GM21526 (cell line): ENCODE data around the gene DNAJA2.
"Not testable (repeated sequence)": the region's sequence is repeated elsewhere in the genome, so short reads cannot be mapped to it uniquely, and the experiment has no call there.

Experiments used
- ATAC-seq: cut with Tn5 transposase; IDR thresholded peaks from one replicate; pipeline ENCODE4 v1.9.1; 2021; ENCODE audit warnings: moderate library complexity; ENCODE audit not compliant: unreplicated experiment, low FRiP score

The DNAJA2 gene

DNA sequence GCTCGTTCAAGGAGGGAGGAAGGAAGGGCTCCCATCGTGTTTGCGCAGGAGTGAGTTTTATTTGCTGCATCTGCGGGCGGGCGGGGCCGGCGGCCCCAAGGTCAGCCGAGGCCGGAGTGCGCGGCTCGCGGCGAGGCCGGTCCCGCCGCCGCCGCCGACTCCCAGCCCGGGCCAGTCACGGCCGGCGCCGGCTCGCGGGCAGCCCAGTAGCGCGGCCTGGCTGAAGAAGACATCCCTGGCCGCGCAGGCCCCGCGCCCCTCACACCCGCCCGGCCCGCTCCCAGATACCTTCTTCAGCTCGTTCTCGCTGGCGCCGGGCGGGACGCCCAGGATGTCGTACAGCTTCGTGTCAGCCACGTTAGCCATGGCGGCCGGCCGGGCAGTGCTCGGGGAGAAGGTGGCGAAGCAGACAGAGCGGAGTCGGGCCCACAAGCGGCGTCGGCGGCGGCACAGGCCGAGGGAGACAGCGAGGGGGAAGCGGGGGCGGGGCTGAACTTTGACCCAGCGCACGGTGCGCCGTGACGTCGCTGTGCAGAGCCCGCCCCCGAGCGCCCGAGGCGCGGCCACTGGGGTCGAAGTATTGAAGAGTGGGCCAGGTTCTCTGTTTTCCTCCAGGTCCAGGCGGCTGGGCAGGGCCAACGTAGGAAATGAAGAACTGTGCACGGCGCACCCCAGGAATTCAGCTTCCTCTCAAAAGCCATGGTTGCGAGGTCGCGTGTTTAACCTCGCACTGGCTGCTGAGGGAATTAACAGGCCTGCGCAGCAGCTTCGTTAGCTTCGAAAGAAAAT, at the start of gene DNAJA2:
Gene DNAJA2, minus strand, starts transcription at position 468 of the 789 bp plus-strand sequence. Its CDS starts 102 bp downstream, at position 366.
- peak; percentile 82 for ATAC-seq

DNA sequence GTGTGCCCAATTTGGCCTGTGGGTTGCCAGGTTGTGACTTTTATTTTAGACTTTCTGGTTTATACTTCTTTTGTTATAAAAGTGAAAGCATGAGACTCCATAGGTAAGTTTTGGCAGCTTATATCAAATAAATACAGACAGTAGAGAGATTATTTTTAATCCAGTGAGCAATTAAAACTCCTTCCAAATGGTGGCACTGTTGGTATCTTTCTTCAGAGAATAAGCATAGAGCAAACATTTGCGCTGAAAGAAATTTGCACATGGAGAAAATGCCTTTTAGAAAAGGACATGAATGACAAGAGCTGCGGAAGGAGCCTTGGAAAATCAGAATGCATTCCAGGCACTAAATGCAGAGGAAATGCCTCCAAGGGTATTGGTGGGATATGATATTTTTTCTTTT, 46.1 kb upstream of the DNAJA2 start:
- ATAC-seq: no peak

DNA sequence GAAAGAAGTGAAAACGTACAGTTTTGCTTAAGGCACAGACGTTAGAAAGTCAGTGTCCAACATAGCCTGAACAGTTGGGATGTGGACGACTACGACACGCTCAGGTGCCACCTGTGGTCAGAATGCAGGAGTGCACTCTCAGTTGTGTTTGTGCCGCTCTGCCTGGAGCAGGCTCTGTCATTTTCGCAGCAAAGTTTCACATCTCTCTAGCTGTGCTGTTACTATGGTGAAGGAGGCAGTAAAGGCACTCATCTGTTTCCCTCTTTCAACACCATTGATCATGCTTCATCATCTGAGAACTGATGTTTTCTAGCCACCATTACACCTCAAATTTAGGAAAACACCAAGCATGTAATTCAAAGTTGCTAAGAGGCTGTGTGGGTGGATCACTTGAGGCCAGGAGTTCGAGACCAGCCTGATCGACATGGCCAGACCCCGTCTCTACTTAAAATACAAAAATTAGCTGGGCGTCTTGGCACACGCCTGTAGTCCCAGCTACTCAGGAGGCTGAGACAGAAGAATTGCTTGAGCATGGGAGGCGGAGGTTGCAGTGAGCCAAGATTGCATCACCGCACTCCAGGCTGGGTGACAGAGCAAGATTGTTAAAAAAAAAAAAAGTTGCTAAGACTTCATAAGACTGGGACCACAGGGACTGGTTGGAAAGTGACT, 44.9 kb upstream of the DNAJA2 start:
- ATAC-seq: peak; percentile 99

DNA sequence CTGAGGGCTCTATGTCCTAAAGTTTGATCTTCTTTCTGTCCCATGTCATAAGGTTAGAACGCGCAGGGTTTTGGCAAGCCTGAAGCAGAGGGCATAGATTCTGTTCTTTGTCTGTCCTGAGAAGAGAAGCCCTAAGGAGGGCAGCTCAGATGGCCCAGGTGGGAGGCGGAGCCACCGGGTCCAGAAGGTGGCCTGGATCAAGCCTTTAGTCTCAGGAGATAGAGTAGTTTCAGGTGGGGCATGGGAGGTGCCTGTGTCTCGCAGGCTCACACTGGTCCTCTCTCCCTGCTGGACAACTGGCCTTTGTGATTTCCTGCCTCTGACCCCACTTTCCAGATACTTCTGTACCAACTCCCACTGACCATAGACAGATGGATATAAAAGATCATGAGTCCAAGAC, 44.2 kb upstream of the DNAJA2 start:
- ATAC-seq: no peak

DNA sequence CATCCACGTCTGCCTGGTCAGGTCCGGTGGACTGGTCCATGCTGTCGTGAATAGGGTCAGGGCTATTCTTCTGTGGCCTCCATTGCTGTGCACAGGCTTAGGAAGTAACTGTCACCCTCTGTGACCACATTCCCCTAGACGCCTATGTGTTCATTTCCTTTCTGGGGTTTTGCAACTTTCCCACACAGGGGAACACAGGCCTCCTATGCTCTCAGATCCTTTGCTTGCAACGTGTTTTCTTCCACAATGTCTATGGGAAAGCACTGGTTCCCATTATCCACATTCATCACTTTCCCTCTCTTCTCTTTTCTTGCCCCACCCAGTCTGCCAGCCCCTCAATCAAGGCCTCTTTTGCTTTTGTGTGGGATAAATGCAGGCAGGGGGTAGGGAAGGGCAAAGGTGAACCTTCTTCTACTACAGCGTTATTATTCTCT, 43.2 kb upstream of the DNAJA2 start:
- peak; percentile 41 for ATAC-seq

GRCh38 chr16:47013910-47014309, 40.4 kb upstream of the DNAJA2 start:
- ATAC-seq: no peak

GRCh38 chr16:47013172-47013571, 39.7 kb upstream of the DNAJA2 start:
- ATAC-seq: no peak

- ATAC-seq: not testable (repeated sequence)
Measured at GRCh38 chr16:47010812-47011211, 37.3 kb upstream of the DNAJA2 start.

- no peak for ATAC-seq
Measured at GRCh38 chr16:47008612-47009011, 35.1 kb upstream of the DNAJA2 start.

DNA sequence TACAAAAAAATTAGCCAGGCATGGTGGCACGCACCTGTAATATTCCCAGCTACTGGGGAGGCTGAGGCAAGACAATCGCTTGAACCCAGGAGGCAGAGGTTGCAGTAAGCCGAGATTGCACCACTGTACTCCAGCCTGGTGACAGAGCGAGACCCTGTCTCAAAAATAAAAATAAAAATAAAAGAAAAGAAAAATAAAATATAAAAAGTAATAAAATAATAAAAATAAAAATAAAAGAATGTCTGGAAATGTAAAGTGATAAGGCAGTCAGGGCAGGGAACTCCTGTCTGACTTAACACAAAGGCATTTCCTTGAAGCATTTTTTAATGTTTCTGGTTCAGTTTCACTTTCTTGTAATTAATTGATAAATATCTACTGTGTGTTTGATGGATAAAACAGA, 34.7 kb upstream of the DNAJA2 start:
- ATAC-seq: no peak

- no peak for ATAC-seq
Measured at GRCh38 chr16:47004652-47005051, 31.2 kb upstream of the DNAJA2 start.

DNA sequence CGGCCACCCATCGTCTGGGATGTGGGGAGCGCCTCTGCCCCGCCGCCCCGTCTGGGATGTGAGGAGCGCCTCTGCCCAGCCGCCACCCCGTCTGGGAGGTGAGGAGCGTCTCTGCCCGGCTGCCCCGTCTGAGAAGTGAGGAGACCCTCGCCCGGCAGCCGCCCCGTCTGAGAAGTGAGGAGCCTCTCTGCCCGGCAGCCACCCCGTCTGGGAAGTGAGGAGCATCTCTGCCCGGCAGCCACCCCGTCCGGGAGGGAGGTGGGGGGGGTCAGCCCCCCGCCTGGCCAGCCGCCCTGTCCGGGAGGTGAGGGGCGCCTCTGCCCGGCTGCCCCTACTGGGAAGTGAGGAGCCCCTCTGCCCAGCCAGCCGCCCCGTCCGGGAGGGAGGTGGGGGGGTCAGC, 26.6 kb upstream of the DNAJA2 start:
- ATAC-seq: not testable (repeated sequence)

DNA sequence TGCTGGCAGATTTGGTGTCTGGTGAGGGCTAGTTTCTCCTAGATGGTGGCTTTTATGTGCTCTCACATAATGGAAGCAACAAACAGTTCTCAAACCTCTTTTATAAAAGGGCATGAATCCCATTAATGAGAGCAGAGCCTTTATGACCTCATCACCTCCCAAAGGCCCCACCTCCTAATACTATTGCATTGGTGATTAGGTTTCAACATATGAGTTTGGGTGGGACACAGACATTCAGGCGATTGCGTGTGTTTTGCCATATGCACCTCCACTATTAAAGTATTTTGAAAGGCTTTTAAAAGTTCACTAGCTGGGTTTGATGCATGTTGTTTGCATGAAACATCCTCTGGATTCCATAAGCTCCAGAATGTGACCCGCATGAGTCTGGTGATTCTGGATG, 24.4 kb upstream of the DNAJA2 start:
- no peak for ATAC-seq

DNA sequence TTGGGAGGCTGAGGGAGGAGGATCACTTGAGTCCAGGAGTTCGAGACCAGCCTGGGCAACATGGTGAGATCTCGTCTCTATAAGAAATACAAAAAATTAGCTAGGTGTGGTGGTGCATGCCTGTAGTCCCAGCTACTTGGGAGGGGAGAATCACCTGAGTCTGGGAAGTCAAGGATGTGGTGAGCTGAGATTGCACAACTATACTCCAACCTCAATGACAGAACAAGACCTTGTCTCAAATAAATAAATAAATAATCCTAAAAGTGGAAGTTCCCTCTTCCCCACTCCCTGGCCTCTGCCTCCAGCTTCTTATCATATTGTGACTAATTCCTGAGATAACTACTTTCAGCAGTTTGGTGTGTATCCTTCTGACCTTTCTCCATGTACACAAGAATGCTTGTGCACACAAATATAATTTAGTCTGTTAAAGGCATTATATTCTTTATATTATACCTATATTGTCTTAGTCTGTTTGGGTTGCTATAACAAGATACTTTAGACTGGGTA, 23.5 kb upstream of the DNAJA2 start:
- ATAC-seq: no peak

DNA sequence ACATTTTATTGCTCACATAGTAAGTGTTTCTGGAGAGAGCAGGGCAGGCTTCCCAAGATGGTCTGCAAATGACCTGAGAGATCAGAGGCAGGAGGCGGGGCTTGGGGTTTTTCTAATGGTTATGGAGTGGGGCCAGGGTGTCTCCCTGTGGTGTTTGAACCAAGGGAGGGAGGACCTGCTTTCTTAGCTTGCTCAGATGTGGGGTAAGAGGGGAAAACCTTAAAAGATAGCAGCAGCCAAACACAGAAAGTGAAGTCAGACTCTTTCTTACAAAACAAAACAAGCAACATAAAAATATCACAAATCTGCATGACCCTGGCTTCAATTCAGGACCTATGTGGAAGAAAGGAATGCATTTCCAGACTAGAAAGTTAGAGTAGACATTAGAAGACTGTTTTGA, 22.9 kb upstream of the DNAJA2 start:
- no peak for ATAC-seq

DNA sequence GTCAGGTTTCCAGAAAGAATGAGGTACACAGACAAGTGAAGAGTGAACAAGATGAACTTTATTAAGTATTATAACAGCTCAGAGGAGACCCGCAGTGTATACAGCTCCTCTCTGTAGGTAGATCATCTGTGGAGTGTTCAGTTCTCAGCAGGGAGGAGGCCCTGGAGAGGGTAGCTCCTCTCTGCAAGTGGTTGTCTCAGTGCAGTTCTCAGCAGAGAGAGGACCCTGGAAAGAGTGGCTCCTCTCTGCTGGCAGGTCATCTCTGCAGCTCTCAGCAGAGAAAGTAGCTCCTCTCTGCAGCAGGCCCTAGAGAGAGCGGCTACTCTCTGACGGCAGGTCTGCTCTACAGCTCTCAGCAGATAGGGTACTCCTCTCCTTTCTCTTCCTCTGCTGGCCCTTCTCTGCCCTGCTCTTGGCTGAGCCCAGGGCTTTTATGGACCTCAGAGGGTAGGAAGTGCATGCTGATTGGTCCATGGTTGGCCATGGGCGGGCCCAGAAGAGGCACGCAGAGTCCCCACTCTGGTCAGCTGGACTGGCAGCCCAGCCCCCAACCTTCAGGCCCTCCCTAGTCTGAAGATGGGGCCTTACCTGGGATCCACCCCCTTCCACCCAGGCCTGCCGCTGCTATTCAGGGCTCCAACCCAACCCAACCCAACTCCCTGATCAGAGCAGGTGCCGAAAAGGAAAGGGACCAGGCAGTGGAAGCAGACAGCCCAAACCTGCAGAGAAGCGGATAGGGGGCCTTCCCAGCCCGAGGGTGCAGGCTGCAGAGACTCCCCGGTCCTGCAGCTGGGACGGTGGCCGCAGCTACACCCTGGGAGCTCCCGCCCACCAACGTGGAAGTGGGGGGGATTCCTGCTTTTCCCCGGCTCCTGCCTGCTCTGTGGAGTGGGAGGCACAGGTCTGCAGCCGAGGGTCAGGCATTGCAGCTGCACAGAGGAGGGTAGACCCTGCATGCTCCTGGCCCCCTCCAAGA, 18.5 kb upstream of the DNAJA2 start:
- no peak for ATAC-seq

GRCh38 chr16:46986896-46987295, 13.4 kb upstream of the DNAJA2 start:
- ATAC-seq: no peak

DNA sequence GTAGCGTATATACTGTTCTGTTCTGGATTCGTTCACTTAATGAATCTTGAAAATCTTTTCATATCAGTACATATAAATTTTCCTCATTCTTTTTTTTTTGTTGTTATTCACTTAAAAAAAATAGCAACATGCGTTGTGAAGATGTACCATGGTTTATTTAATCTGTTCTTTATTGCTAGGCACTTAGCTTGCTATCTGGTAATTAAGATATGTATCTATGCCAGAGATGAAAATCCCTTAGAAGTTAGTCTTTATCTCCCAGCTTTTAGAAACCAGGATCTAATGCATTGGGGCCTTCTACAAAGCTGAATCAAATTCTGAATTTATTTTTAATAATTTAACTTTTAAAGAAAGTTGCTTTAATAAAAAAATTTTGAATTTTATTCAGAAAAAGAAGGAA, 13.0 kb upstream of the DNAJA2 start:
- ATAC-seq: no peak

DNA sequence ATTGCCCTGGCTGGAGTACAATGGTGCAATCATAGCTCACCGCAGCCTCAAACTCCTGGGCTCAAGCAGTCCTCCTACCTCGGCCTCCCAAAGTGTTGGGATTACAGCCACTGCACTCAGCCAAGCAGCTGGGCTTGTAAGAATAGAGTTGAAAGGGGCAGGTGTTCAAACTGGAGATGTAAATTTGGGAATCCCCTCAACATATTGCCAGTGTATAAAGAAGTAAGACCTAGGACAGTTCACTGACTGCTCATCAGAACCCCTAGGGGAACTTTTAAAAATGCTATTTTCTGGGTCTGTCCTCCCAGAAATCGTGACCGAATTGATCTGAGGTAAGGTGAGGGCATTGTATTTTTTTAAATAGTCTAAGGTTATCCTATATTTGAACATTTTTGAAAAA, 8.9 kb upstream of the DNAJA2 start:
- ATAC-seq: no peak

DNA sequence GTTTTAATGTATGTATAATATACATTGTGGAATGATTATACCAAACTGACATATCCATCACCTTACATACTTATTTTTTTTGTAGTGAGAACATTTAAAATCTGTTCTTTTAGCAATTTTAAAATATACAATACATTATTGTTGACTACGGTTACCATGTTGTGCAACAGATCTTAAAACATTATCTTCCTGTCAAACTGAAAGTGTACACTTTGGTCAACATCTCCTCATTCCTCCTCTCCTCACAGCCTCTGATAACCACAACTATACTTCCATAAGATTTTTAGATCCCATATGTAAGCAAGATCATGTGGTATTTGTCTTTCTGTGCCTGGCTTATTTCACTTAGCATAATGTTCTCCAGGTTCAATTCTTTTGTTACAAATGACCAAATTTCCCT, 7.5 kb upstream of the DNAJA2 start:
- no peak for ATAC-seq

GRCh38 chr16:46976550-46976949, 3.1 kb upstream of the DNAJA2 start:
- no peak for ATAC-seq
